OCI-LY1 (cell line): Measurements from ENCODE around the gene ZNF232.

Experiments used
- H2AFZ ChIP-seq: fragments of 200-600 bp; sonication (generic), shearing (Covaris generic); 2 replicates; pipeline ENCODE4 v1.6.0; 2014; ENCODE audit warnings: antibody characterized with exemption, mild to moderate bottlenecking, low read length
- H3F3A ChIP-seq: fragments of 200-600 bp; sonication (generic), shearing (Covaris generic); 2 replicates; pipeline ENCODE4 v1.6.0; 2014; ENCODE audit warnings: mild to moderate bottlenecking, antibody characterized with exemption, low read length, moderate library complexity; ENCODE audit not compliant: insufficient read depth
- H3K27ac ChIP-seq: fragments of 200-600 bp; sonication (generic); 2 replicates; pipeline ENCODE4 v1.5.1; 2014; ENCODE audit warnings: low read length, mixed run types, mild to moderate bottlenecking, low read depth; ENCODE audit not compliant: poor library complexity, severe bottlenecking
- H3K27me3 ChIP-seq: fragments of 200-600 bp; sonication (generic); 2 replicates; pipeline ENCODE4 v1.6.0; 2014; ENCODE audit warnings: antibody characterized with exemption, mild to moderate bottlenecking, low read length, moderate library complexity; ENCODE audit not compliant: insufficient read depth
- H3K36me3 ChIP-seq: fragments of 200-600 bp; sonication (generic); 2 replicates; pipeline ENCODE4 v1.6.1; 2014; ENCODE audit warnings: mild to moderate bottlenecking, antibody characterized with exemption, low read length, moderate library complexity, mixed read lengths; ENCODE audit not compliant: insufficient read depth
- H3K4me1 ChIP-seq: fragments of 200-600 bp; sonication (generic); 2 replicates; pipeline ENCODE4 v1.5.1; 2014; ENCODE audit warnings: mild to moderate bottlenecking, low read length, moderate library complexity; ENCODE audit not compliant: insufficient read depth, severe bottlenecking
- H3K4me2 ChIP-seq: fragments of 200-600 bp; sonication (generic), shearing (Covaris generic); 2 replicates; pipeline ENCODE4 v1.6.1; 2014; ENCODE audit warnings: low read length
- H3K4me3 ChIP-seq: fragments of 200-600 bp; sonication (generic); 2 replicates; pipeline ENCODE4 v1.5.1; 2014; ENCODE audit warnings: low read length, low read depth, mild to moderate bottlenecking, mixed read lengths; ENCODE audit not compliant: poor library complexity, severe bottlenecking
- H3K79me2 ChIP-seq: fragments of 200-600 bp; shearing (Covaris generic); 2 replicates; pipeline ENCODE4 v1.6.1; 2016; ENCODE audit warnings: mixed run types, low read length, mixed read lengths; ENCODE audit not compliant: insufficient read depth
- H3K9ac ChIP-seq: fragments of 200-600 bp; sonication (generic), shearing (Covaris generic); 2 replicates; pipeline ENCODE4 v1.6.1; 2014; ENCODE audit warnings: mild to moderate bottlenecking, low read length, mixed read lengths
- H3K9me2 ChIP-seq: fragments of 200-600 bp; sonication (generic), shearing (Covaris generic); 2 replicates; pipeline ENCODE4 v1.6.1; 2014; ENCODE audit warnings: low read depth, mild to moderate bottlenecking, low read length, mixed read lengths
- H3K9me3 ChIP-seq: fragments of 200-600 bp; shearing (Covaris generic); 2 replicates; pipeline ENCODE4 v1.6.1; 2014; ENCODE audit warnings: low read length, mixed read lengths
- H4K20me1 ChIP-seq: fragments of 200-600 bp; sonication (generic), shearing (Covaris generic); 2 replicates; pipeline ENCODE4 v1.6.0; 2016; ENCODE audit warnings: mild to moderate bottlenecking, low read length; ENCODE audit not compliant: insufficient read depth
- CTCF ChIP-seq: fragments of 200-600 bp; sonication (generic), shearing (Covaris generic); IDR thresholded peaks from 2 replicates; pipeline ENCODE4 v1.5.1; 2017; ENCODE audit warnings: mild to moderate bottlenecking, antibody characterized with exemption, low read length, moderate library complexity, mixed read lengths
- EZH2 ChIP-seq: fragments of 200-600 bp; sonication (generic), shearing (Covaris generic); IDR thresholded peaks from 2 replicates; pipeline ENCODE4 v1.8.0; 2017; ENCODE audit warnings: borderline replicate concordance, mixed run types, mild to moderate bottlenecking, antibody characterized with exemption, low read length, moderate library complexity, mixed read lengths

Gene ZNF232

GRCh38 chr17:5120036-5120435, 8.4 kb upstream of the ZNF232 start:
- H3K79me2 ChIP-seq = no peaks in the 10 kb centered on the region
- no peaks in the 10 kb centered on the region; the same call in 1 of the 2 replicates for H3K27me3 ChIP-seq

GRCh38 chr17:5118219-5118618, 6.5 kb upstream of the ZNF232 start:
- no peaks in the 10 kb centered on the region for H3K9me2 ChIP-seq
- no peak overlapping the region for H3K27ac ChIP-seq
- no peak overlapping the region for H3K9ac ChIP-seq
- H3K27me3 ChIP-seq = no peaks in the 10 kb centered on the region; the same call in 1 of the 2 replicates
- H3K36me3 ChIP-seq = peaks cover 13% of the 10 kb centered on the region
- no peaks in the 10 kb centered on the region for H3K79me2 ChIP-seq
- H3K4me2 ChIP-seq = no peak overlapping the region
- H3K9me3 ChIP-seq = no peaks in the 10 kb centered on the region
- no peak overlapping the region for H3K4me3 ChIP-seq
- TF ChIP-seq CTCF (no peak), EZH2 (no peak)
- no peak overlapping the region for H2AFZ ChIP-seq
- H3F3A ChIP-seq = no peaks in the 10 kb centered on the region
- H3K4me1 ChIP-seq = no peaks in the 10 kb centered on the region
- no peaks in the 10 kb centered on the region for H4K20me1 ChIP-seq

More at GRCh38 chr17:5120036-5120435, 8.4 kb upstream of the ZNF232 start:
- Histone ChIP-seq H3K4me1 (no peaks in the 10 kb centered on the region), H3K36me3 (no peaks in the 10 kb centered on the region), H2AFZ (no peak overlapping the region), H3F3A (no peaks in the 10 kb centered on the region), H4K20me1 (no peaks in the 10 kb centered on the region), H3K9me3 (no peaks in the 10 kb centered on the region), H3K9ac (no peak overlapping the region), H3K4me3 (no peak overlapping the region), H3K27ac (no peak overlapping the region), H3K9me2 (no peaks in the 10 kb centered on the region), H3K4me2 (no peak overlapping the region)
- TF ChIP-seq EZH2 = no peak
- TF ChIP-seq CTCF = no peak

GRCh38 chr17:5115673-5116651, 4.3 kb upstream of the ZNF232 start, which contains the start of gene USP6:
Gene USP6 (plus strand): TSS chr17:5116032. CDS start chr17:5130368, 14,336 bp downstream.
- H3K4me3 ChIP-seq = no peak within 1 kb of the TSS
- H2AFZ ChIP-seq = no peak within 1 kb of the TSS
- H3K9me2 ChIP-seq = no peaks in the 10 kb centered on the region
- H3F3A ChIP-seq = no peaks in the 10 kb centered on the region
- H3K4me2 ChIP-seq = no peak within 1 kb of the TSS
- no peaks in the 10 kb centered on the region; the same call in 1 of the 2 replicates for H3K27me3 ChIP-seq
- H4K20me1 ChIP-seq = no peaks in the 10 kb centered on the region
- no peaks in the 10 kb centered on the region for H3K9me3 ChIP-seq
- H3K79me2 ChIP-seq = no peaks in the 10 kb centered on the region
- H3K36me3 ChIP-seq = peaks cover 16% of the 10 kb centered on the region
- peaks cover 13% of the 10 kb centered on the region for H3K4me1 ChIP-seq
- H3K9ac ChIP-seq = no peak within 1 kb of the TSS
- TF ChIP-seq CTCF (no peak), EZH2 (no peak)
- H3K27ac ChIP-seq = no peak within 1 kb of the TSS
